HepG2 (cell line): ENCODE results near the gene ATP5MK.

Experiments used
- KAT8 ChIP-seq: IDR thresholded peaks from 2 replicates; pipeline ENCODE4 v1.6.1; 2016; ENCODE audit warnings: missing genetic modification reagents, missing compliant biosample characterization
- MBNL3 ChIP-seq: fragments of 250-450 bp; sonication (Bioruptor Pico); conservative IDR thresholded peaks from 2 replicates; pipeline ENCODE4 v1.8.0; 2022; ENCODE audit warnings: mild to moderate bottlenecking, inconsistent platforms
- RFXANK ChIP-seq: IDR thresholded peaks from 2 replicates; pipeline ENCODE4 v1.6.1; 2016
- ZSCAN9 ChIP-seq: IDR thresholded peaks from 2 replicates; pipeline ENCODE4 v1.6.1; 2016; ENCODE audit warnings: borderline replicate concordance
- TF ChIP-seq, protein P1 (sequence below): sonication (generic); formaldehyde crosslinking; IDR thresholded peaks from 2 replicates; pipeline ENCODE4 v1.4.0; 2020; ENCODE audit warnings: missing genetic modification reagents

DNA sequence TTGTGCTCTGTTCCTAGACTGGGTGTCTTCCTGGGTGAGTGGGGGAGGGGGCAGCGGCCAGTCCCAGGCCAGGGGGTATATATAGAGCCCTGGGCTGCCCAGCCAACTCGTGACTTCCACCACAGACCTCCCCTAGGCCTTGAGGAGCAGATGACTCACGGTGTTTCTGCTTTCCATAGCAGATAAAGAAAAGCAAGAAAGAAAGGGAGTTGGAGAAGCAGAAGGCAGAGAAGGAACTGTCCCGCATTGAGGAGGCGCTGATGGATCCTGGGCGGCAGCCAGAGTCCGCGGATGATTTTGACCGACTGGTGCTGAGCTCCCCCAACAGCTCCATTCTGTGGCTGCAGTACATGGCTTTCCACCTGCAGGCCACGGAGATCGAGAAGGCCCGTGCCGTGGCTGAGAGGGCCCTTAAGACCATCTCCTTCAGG lies 45.8 kb upstream of the ATP5MK start:
- no peak for TF ChIP-seq KAT8 (CRISPR knock-in tag)
- TF ChIP-seq RFXANK (CRISPR knock-in tag), result no peak
- TF ChIP-seq ZSCAN9 (CRISPR knock-in tag), result no peak
- no peak for TF ChIP-seq MBNL3 (CRISPR knock-in tag)
- TF ChIP-seq, protein P1, sequence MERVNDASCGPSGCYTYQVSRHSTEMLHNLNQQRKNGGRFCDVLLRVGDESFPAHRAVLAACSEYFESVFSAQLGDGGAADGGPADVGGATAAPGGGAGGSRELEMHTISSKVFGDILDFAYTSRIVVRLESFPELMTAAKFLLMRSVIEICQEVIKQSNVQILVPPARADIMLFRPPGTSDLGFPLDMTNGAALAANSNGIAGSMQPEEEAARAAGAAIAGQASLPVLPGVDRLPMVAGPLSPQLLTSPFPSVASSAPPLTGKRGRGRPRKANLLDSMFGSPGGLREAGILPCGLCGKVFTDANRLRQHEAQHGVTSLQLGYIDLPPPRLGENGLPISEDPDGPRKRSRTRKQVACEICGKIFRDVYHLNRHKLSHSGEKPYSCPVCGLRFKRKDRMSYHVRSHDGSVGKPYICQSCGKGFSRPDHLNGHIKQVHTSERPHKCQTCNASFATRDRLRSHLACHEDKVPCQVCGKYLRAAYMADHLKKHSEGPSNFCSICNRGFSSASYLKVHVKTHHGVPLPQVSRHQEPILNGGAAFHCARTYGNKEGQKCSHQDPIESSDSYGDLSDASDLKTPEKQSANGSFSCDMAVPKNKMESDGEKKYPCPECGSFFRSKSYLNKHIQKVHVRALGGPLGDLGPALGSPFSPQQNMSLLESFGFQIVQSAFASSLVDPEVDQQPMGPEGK (CRISPR knock-in tag), result no peak
